Colonic mucosa (tissue), 4 donors: ENCODE measurements around the gene GATA5. TPM values are rescaled to one million over a fixed set of nuclear protein-coding genes. Genes with fewer than 3 reads are reported as not detected.

Source experiments
- DNase-seq: peaks from one replicate; pipeline ENCODE4 v3.0.0-alpha.2; 2020
- H3K27ac ChIP-seq: fragments of 200-600 bp; one replicate; pipeline ENCODE4 v1.8.0; 2021
- H3K27me3 ChIP-seq: fragments of 200-600 bp; one replicate; pipeline ENCODE4 v1.8.0; 2021
- H3K36me3 ChIP-seq: fragments of 200-600 bp; one replicate; pipeline ENCODE4 v1.8.0; 2021
- H3K4me1 ChIP-seq: fragments of 200-600 bp; one replicate; pipeline ENCODE4 v1.8.0; 2021; ENCODE audit warnings: mild to moderate bottlenecking
- H3K4me3 ChIP-seq: fragments of 200-600 bp; one replicate; pipeline ENCODE4 v1.8.0; 2021
- H3K9ac ChIP-seq, 2 donors: one replicate each; pipeline ENCODE4 v1.7.0; 2013; ENCODE audit warnings: control low read depth in 2 of 2, low read depth in 2 of 2, low read length in 2 of 2
- H3K9me3 ChIP-seq: fragments of 200-600 bp; one replicate; pipeline ENCODE4 v1.8.0; 2021
- intact Hi-C: fragments of 100-400 bp; cut with DNase I; formaldehyde crosslinking; loops from one replicate; pipeline ENCODE4 v1.14.1; 2022
- total RNA-seq, 2 donors: library from RNA; stranded (reverse); fragmentation: NEBNext Ultra II Directional in 1 of 2; extraction: Animal tissue kit (Norgen Biotek cat#: 25700) in 1 of 2; gene quantifications; one replicate each; pipeline ENCODE4 v1.2.1, GENCODE V29; 2021
- TF ChIP-seq, protein P1 (sequence below): fragments of 200-600 bp; IDR thresholded peaks from one replicate; pipeline ENCODE4 v1.8.0; 2022; ENCODE audit warnings: antibody characterized with exemption, mild to moderate bottlenecking
- donor health status: healthy.
- donor health status: DM: no; HTN: no; CAD: no.
- donor health status: DM: no; HTN: no; CAD: no.

GATA5 gene
- total RNA-seq, 2 donors from 2014 or later, result 0.10 TPM; not detected in 1

DNA sequence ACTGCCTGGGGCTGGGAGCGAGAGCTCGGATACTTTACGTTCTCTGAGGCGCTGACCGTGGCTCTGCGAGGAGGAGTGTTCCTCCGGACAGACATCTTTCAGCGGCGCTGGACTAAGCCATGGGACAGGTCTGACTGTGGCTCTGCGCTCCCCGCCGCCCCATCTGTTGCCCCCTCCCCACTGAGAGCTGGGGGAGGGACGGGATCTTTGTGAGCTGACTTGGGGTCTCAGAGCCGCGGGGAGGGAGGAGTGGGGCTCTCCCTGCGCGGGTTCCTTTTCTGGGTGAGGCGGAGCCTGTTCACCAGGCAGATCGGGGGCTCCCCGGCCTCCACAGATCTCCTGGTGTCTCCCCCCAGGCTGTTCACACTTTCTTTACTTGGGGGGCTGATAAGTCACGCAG lies 11.3 kb upstream of the GATA5 start:
- no peak overlapping the region for H3K4me3 ChIP-seq
- H3K9me3 ChIP-seq, result no peaks in the 10 kb centered on the region
- H3K9ac ChIP-seq, result no peak overlapping the region
- intact Hi-C loops, result no loop called here
- no peaks in the 10 kb centered on the region for H3K36me3 ChIP-seq
- no peaks in the 10 kb centered on the region for H3K4me1 ChIP-seq
- H3K27ac ChIP-seq, result no peak overlapping the region
- no peak for DNase-seq
- H3K27me3 ChIP-seq, result peaks cover 36% of the 10 kb centered on the region
- TF ChIP-seq, protein P1, sequence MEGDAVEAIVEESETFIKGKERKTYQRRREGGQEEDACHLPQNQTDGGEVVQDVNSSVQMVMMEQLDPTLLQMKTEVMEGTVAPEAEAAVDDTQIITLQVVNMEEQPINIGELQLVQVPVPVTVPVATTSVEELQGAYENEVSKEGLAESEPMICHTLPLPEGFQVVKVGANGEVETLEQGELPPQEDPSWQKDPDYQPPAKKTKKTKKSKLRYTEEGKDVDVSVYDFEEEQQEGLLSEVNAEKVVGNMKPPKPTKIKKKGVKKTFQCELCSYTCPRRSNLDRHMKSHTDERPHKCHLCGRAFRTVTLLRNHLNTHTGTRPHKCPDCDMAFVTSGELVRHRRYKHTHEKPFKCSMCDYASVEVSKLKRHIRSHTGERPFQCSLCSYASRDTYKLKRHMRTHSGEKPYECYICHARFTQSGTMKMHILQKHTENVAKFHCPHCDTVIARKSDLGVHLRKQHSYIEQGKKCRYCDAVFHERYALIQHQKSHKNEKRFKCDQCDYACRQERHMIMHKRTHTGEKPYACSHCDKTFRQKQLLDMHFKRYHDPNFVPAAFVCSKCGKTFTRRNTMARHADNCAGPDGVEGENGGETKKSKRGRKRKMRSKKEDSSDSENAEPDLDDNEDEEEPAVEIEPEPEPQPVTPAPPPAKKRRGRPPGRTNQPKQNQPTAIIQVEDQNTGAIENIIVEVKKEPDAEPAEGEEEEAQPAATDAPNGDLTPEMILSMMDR, result no peak

DNA sequence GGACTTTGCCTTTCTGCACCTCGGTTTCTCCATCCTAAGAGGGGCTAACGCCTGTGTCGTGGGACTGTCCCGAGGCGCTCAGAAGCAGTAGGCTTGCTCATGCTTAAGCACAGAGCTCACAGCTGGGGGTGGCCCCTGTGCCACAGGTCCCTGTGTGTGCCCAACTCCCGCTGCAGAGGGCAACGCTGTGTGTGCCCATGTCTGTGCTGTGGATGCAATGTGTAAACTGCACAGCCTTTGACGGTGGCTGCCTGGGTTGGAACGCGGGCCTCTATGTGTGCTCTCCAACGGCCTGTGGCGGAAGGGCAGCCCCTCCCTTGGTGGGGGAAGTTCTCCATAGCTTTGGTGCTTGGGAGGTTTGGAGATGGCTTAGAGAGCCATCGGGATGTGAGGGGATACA lies 10.7 kb upstream of the GATA5 start:
- TF ChIP-seq, protein P1, result no peak
- Histone ChIP-seq H3K27me3 (peaks cover 40% of the 10 kb centered on the region), H3K4me3 (no peak overlapping the region), H3K9ac (no peak overlapping the region), H3K9me3 (no peaks in the 10 kb centered on the region), H3K36me3 (no peaks in the 10 kb centered on the region), H3K4me1 (no peaks in the 10 kb centered on the region), H3K27ac (no peak overlapping the region)
- no peak for DNase-seq
- intact Hi-C loops, result no loop called here

DNA sequence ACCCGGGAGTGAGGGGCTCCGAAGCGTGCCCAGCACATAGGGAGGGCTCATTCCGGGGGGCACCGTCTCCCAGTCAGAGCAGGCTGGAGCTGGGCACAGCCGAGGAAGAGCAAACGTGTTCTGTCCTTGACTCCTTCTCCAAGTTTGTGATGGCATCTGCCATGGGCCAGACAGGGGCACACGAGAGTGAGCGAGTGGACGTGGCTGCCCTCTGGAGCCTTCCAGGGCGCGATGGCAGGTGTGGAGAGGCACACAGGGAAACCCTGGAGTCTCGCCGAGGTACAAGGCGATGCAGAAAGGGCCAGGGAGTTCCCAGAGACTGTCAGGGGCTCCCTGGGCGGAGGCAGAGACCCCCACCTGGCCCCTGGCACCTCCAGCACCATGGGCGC lies 9.9 kb upstream of the GATA5 start:
- Histone ChIP-seq H3K4me1 (no peaks in the 10 kb centered on the region), H3K9ac (no peak overlapping the region), H3K27me3 (peaks cover 42% of the 10 kb centered on the region), H3K9me3 (no peaks in the 10 kb centered on the region), H3K4me3 (no peak overlapping the region), H3K27ac (no peak overlapping the region), H3K36me3 (no peaks in the 10 kb centered on the region)
- intact Hi-C loops, result no loop called here
- DNase-seq, result no peak
- TF ChIP-seq, protein P1, result no peak

DNA sequence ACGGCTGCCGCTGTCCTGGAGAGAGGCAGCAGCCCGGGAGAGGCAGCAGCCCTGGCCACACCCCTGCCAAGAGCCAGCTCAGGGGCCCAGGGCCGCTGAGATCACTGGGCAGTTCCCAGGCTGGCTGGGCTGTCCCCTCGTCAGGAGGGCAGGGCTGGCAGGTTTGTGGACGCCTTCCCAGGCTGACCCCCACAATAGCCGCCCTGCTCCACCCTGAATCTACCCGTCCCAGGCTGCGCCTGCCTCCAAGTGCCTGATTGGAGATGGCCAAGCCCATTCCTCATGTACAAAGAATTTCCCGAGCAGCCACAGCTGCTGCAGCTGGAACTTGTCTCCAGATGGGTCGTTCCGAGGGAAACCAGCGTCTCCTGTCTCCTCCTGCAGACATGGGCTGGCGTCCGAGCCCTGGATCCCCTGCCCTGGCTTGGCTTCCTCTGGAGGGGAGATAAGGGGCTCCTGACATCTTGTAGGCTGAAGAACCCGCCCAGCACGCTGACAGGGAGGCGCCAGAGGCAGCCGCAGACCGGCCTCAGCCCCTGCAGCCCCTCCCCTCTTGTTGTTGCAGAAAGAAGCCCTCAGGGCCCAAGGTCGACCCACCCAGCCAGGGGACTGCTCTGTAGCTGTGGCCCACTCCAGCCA lies 9.4 kb upstream of the GATA5 start:
- no peaks in the 10 kb centered on the region for H3K9me3 ChIP-seq
- intact Hi-C loops, result no loop called here
- no peaks in the 10 kb centered on the region for H3K36me3 ChIP-seq
- no peak overlapping the region for H3K4me3 ChIP-seq
- peaks cover 47% of the 10 kb centered on the region for H3K27me3 ChIP-seq
- no peak for DNase-seq
- H3K9ac ChIP-seq, result no peak overlapping the region
- H3K4me1 ChIP-seq, result no peaks in the 10 kb centered on the region
- no peak overlapping the region for H3K27ac ChIP-seq
- TF ChIP-seq, protein P1, result no peak

DNA sequence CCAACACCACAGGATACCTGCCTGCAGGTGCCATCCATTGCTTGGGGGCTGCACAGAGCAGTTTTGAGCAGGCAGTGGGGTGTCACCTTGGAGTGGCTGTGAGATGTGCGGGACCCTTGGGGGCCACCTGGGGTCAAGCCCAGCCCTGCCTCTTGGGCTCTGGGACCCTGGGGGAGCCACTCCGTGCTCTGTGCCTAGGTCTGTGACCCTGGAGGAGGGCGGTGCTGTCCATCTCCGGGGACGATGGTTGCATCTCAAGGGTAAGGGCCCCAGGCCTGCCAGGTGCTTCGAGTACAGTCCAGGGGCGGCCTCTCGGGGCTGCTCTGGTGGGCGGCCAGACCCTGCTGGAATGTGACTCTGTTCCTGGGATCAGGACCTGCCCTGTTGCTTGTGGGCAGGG lies 8.7 kb upstream of the GATA5 start:
- Histone ChIP-seq H3K4me1 (no peaks in the 10 kb centered on the region), H3K27me3 (peaks cover 50% of the 10 kb centered on the region), H3K9ac (no peak overlapping the region), H3K9me3 (no peaks in the 10 kb centered on the region), H3K36me3 (no peaks in the 10 kb centered on the region), H3K27ac (no peak overlapping the region), H3K4me3 (no peak overlapping the region)
- intact Hi-C loops, result no loop called here
- no peak for DNase-seq
- TF ChIP-seq, protein P1, result no peak
